GM13977 (cell line): Measurements from ENCODE around the gene LYSET.
"Not testable (repeated sequence)": the region's sequence is repeated elsewhere in the genome, so short reads cannot be mapped to it uniquely, and the experiment has no call there.

Source experiments
- DNase-seq: peaks from one replicate; pipeline ENCODE4 v3.0.0; 2012; ENCODE audit warnings: low spot score
- CTCF ChIP-seq: IDR thresholded peaks from 2 replicates; pipeline ENCODE4 v1.5.1; 2012; ENCODE audit warnings: mild to moderate bottlenecking, control low read depth; ENCODE audit not compliant: insufficient read depth; ENCODE audit errors: extremely low read depth, missing control alignments
- in situ Hi-C: fragments of 300-500 bp; cut with MboI; formaldehyde crosslinking; loops from one replicate; pipeline ENCODE4 v1.12.0; 2022; ENCODE audit warnings: low sequenced_read_pairs, low pct_unique_long_range_greater_than_20kb, mixed read lengths, inconsistent platforms; ENCODE audit not compliant: unreplicated experiment

LYSET gene

GRCh38 chr14:93230539-93230938 lies 45.4 kb downstream of the LYSET start:
- no peak for DNase-seq
- in situ Hi-C loops = loop anchor here (25.0 kb wide), 1 partner anchor 307 kb away; no protein-coding TSS in a partner anchor
- TF ChIP-seq CTCF = no peak

- TF ChIP-seq CTCF = no peak
- in situ Hi-C loops = loop anchor here (25.0 kb wide), 1 partner anchor 306 kb away; no protein-coding TSS in a partner anchor
- peak; percentile 40 for DNase-seq
These were observed 46.2 kb downstream of the LYSET start for GRCh38 chr14:93231129-93231979.

GRCh38 chr14:93232159-93232558 lies 47.0 kb downstream of the LYSET start:
- no peak for TF ChIP-seq CTCF
- in situ Hi-C loops = loop anchor here (25.0 kb wide), 1 partner anchor 305 kb away; no protein-coding TSS in a partner anchor
- no peak for DNase-seq

- in situ Hi-C loops = loop anchor here (25.0 kb wide), 1 partner anchor 304 kb away; no protein-coding TSS in a partner anchor
- not testable (repeated sequence) for DNase-seq
These were observed 48.0 kb downstream of the LYSET start for GRCh38 chr14:93233078-93233477.

GRCh38 chr14:93234798-93235197 lies 49.7 kb downstream of the LYSET start:
- DNase-seq = no peak
- in situ Hi-C loops = loop anchor here (25.0 kb wide), 1 partner anchor 303 kb away; no protein-coding TSS in a partner anchor

More at GRCh38 chr14:93234798-93235197, 49.7 kb downstream of the LYSET start:
- TF ChIP-seq CTCF = no peak
